ENCODE results near the gene TRIM46.

TRIM46 gene

DNA sequence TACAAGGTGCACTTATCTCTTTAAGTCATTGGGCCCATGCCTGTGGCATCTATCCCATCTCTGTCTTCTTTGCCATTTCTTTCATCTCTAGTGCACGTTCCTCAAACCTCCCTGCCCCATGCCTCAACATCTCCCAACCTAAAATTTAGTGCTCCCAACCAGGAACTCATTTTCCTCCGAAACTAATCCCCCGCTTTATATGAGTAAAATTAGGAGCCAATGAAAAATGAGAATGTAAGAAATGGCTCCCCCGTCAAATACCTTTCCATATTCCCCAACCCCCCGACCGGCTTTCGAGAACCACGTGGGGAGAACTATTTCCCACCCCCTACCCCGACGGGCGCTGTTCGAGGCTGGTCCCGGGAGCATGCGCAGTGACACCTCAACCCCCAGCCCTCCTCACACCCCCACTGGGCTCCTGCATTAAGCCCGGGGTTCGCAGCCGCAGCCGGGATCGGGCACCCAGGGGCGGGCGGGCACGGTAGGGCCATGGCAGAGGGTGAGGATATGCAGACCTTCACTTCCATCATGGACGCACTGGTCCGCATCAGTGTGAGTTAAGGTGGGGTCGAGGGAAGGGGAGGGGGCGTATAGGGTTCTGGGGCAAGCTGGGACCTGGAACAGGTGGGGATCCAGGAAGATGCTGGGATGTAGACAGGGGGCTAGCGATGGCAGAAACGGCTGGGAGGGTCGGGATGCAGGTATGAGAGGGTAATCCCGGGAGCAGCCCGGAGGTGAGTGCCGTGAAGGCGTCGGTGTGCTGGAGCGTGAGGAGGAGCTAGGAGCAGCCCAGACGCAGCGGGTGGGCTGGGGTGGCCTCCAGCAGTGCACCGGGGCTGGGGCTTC lies at the start of gene TRIM46:
Gene TRIM46 (plus strand): TSS at position 372 of the 846 bp plus-strand sequence. CDS start 118 bp downstream, at position 490.
- DNase-seq, result peak; percentile 65

- DNase-seq, result no peak
These were observed 48.9 kb upstream of the TRIM46 start for GRCh38 chr1:155124503-155125463.

GRCh38 chr1:155125511-155125945 lies 48.1 kb upstream of the TRIM46 start:
- DNase-seq, result no peak

DNA sequence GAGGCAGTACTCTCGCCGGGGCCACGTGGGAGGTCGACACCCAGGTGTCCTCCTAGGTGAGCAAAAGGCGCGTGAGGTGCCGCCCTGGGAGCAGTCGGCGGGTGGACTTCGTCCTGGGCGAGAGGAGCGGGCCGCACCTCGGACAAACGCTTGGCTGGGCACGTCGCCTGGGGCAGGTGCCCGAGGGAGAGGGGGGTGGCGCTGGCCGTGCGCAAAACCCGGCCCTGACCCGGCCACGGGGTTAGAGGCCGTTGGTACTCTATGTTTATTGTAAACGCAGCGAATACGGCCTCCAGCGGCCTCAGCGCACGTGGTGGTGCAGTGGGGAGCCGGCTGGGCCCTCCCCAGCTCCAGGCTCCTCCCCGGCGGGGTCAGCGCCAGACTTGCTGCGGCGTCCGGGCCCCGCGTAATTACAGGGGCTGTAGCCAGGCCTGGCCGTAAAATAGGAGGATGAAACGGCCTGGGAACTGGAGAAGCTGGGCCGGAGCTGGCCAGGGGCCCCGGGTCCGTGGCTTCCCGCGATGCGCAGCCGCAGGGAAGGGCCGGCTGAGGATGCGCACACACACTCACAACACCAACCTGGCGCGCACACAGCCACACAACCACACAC lies 47.6 kb upstream of the TRIM46 start:
- no peak for DNase-seq

GRCh38 chr1:155126556-155127104 lies 47.0 kb upstream of the TRIM46 start:
- peak; percentile 13 for DNase-seq

- DNase-seq, result peak; percentile 39
These were observed 46.3 kb upstream of the TRIM46 start, which contains the start of gene EFNA1 for GRCh38 chr1:155127105-155127966. EFNA1 (plus strand) TSS chr1:155127876; CDS start chr1:155127978, 102 bp downstream.

DNA sequence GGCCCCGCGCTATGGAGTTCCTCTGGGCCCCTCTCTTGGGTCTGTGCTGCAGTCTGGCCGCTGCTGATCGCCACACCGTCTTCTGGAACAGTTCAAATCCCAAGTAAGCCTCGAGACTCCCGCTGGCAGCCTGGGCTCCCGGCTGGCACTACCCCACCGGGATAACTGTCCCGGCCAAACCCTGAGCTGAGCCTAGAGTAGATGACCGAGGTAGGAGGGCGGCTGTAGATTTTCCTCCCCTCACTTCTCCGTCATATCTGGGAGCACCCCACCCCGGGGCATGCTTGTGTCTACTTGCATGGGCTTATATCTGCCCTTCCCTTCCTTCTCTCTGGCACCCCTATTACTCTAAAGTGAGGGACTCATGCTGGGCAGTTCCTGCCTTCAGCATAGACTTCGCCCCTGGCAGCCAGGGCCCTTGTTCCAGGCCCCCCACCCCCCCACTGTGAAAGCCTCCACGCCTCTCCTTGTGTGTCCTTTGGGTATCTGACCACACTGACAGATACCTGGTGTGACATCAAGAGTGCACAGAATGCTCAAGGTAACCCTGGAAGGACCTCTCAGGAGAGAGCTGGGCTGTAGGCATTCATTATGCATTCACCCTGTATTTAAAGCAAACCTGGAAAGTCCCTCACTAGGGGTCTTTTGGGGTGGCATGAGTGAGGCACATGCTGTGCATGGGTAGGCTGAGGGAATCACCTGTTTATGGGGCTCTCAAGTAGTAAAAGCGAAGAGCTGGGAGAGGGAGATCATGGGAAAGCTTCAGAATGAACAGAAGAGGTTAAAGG lies 45.5 kb upstream of the TRIM46 start:
- no peak for DNase-seq

DNA sequence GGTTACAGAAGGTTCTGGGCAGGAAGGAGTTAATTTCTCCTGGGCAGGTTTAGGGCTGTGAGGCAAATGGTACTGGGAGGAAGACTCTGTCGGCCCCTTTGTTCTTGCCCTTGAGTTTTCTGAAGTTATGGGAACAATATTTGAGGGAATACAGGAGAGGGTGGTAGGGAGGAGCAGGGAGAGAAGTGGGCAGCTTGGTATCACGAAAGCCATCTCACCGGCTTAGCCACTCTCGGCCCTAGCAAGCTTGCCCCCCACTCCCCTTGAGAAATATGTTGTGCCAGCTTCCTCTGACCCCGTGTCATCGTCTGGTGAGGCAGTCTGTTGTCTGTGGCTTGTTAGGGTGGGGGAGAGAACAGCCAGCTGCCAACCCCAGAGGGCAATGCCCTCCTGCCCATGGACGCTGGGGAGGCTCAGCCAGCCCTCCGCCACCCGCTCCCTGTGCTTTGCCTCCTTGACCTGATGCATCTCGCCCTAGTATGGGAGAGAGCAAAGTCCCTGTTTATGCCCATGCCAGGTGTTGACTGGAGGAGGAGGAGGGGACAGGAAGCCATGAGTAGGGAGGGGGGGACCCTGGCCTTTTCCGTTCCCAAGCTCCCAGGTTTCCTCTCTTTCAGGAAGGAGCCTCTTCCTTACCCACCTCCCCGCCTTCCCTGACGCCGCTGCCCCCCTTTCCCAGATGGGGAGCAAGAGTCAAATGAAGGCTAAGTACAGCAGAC lies 44.7 kb upstream of the TRIM46 start:
- DNase-seq, result no peak

- DNase-seq, result no peak
These were observed 43.2 kb upstream of the TRIM46 start for GRCh38 chr1:155130272-155131006.

- DNase-seq, result no peak
These were observed 42.4 kb upstream of the TRIM46 start for GRCh38 chr1:155131285-155131684.

DNA sequence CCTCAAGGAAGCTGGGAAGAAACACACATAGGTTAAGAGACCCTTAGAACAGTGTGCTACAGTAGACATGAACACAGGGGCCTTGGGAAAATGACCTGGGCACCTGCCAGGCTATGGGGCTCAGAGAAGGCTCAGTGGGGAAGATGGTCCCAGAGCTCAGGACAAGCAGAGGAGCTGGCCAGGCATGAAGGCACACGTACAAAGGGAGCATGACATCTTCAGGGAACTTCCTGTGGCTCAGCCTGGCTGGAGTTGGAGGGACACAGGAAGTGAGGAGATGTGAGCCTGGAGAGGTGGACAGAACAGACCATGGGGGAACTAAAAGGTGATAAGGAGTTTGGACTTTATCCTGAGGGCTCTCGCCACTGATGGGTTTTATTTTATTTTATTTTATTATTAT lies 41.8 kb upstream of the TRIM46 start:
- no peak for DNase-seq

- DNase-seq, result no peak
These were observed 39.8 kb upstream of the TRIM46 start for GRCh38 chr1:155133799-155134281.

GRCh38 chr1:155134322-155134721 lies 39.3 kb upstream of the TRIM46 start:
- no peak for DNase-seq

DNA sequence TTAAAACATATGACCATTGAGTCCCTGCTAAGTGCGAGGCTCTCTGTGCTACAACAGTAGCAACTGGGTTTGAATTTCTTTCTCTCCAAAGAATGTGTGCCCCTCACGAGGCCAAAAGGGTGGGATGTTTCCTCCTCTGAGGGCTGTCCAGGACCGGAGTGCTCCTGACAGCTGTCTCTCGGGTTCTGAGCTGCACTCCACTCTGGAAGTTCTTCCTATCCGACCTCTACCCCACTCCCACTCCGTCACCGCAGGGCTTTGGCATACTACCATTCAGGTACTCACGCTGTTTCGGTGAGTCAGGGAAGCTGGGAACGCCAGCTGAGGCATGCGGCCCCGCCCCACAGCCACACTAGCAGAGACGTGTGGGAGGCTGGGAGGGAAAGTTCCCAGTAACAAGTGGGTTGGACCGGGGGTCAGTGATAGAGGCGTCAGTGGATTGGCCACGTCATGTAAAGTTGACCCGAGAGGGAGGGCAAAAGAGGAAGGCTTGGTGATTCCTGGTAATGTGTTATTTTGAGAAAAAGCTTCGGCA lies 38.7 kb upstream of the TRIM46 start:
- DNase-seq, result peak; percentile 37

GRCh38 chr1:155135415-155136028 lies 38.1 kb upstream of the TRIM46 start, which contains the start of gene SLC50A1:
SLC50A1 (plus strand) TSS chr1:155135852; CDS start chr1:155135912, 60 bp downstream.
- peak; percentile 91 for DNase-seq

DNA sequence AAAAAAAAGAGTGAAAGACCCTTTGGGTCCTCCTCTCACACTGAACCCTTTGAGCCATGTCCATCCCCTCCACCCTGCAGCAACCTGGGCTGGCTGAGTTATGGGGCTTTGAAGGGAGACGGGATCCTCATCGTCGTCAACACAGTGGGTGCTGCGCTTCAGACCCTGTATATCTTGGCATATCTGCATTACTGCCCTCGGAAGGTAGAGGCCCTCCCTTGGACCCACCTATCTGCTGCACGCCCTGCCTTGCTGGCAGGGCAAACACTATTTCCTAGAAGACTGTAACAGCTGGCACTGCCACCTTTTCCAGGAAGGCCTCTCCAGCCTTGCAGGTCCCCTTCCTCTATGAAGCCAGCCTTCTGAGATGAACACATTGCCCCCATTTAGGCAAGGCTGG lies 36.9 kb upstream of the TRIM46 start:
- no peak for DNase-seq

DNA sequence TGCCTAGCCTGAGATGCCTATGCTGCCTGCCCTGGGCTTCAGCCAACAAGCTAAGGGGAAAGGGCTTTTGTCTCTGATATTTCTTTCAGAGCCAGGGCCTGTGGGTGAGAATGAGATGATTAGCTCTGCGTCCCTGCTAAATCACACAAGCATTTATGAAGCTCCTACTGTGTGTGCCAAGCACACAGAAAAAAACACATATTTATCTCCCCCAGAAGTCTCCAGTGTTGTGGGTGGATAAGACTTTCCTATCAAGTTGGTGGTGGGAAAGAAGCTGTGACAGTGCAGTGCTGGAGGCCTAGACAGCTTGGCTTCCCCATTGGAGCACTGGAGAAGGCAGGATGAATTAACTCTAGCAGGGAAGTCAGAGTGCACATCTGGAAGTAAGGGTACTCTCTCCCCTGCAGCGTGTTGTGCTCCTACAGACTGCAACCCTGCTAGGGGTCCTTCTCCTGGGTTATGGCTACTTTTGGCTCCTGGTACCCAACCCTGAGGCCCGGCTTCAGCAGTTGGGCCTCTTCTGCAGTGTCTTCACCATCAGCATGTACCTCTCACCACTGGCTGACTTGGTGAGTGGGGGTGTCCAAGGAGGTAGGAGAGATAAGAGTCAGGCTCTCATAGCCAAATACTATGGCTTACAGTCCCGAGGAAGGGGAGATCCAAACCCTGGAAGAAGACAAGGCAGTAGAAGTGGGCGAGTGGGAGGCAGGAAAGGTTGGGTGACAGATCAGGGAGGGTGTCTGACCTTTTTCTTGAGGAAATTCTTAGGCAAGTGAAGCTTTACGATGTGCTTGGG lies 36.3 kb upstream of the TRIM46 start:
- DNase-seq, result no peak
